CD14-positive monocyte (primary cell): Measurements from ENCODE around the gene CD6. TPM values are rescaled to one million over a fixed set of nuclear protein-coding genes. Genes with fewer than 3 reads are reported as not detected.

Source experiments
- DNase-seq, 3 donors: peaks; one replicate each; pipeline ENCODE4 v3.0.0-alpha.2; 2011 to 2022
- H2AFZ ChIP-seq: 2 replicates; pipeline ENCODE4 v1.6.0; 2012; ENCODE audit warnings: mild to moderate bottlenecking, low read depth, low read length, inconsistent platforms; ENCODE audit not compliant: insufficient read depth, poor library complexity, severe bottlenecking
- H3K27ac ChIP-seq, 2 donors: 1 replicate in 1 of 2; 2 replicates in 1 of 2; pipeline ENCODE4 v1.5.1; 2012 to 2013; ENCODE audit warnings: low read length in 2 of 2, control low read depth in 1 of 2, inconsistent platforms in 1 of 2, low read depth in 1 of 2, mild to moderate bottlenecking in 1 of 2
- H3K27me3 ChIP-seq, 2 donors: one replicate each; pipeline versions ENCODE4 v1.6.0 to v1.6.1; 2011 to 2013; ENCODE audit warnings: low read length in 2 of 2; ENCODE audit not compliant: control insufficient read depth in 2 of 2, insufficient read depth in 2 of 2
- H3K36me3 ChIP-seq, 2 donors: replicated peaks in 1 of 2; 1 replicate in 1 of 2; 2 replicates in 1 of 2; pipeline versions ENCODE4 v1.5.1 to v1.6.1; 2012 to 2013; ENCODE audit warnings: low read length in 2 of 2, control low read depth in 1 of 2, inconsistent platforms in 1 of 2, mild to moderate bottlenecking in 1 of 2; ENCODE audit not compliant: insufficient read depth in 2 of 2, control insufficient read depth in 1 of 2
- H3K4me1 ChIP-seq, 2 donors: 1 replicate in 1 of 2; 2 replicates in 1 of 2; pipeline versions ENCODE4 v1.5.1 to v1.6.1; 2012 to 2013; ENCODE audit warnings: low read length in 2 of 2, control low read depth in 1 of 2, inconsistent platforms in 1 of 2, mild to moderate bottlenecking in 1 of 2, moderate library complexity in 1 of 2; ENCODE audit not compliant: insufficient read depth in 2 of 2, control insufficient read depth in 1 of 2
- H3K4me2 ChIP-seq: replicated peaks from 2 replicates; pipeline ENCODE3; 2012; ENCODE audit warnings: low read length, moderate library complexity, mild to moderate bottlenecking; ENCODE audit not compliant: poor library complexity, severe bottlenecking; ENCODE audit errors: extremely low read depth
- H3K4me3 ChIP-seq, 3 experiments: fragments of 200-600 bp in 1 of 3; sonication (generic) in 1 of 3; replicated peaks in 1 of 3; 1 replicate in 2 of 3; 2 replicates in 1 of 3; pipeline ENCODE4 v1.5.1; 2011 to 2013; ENCODE audit warnings: low read length in 3 of 3, mild to moderate bottlenecking in 3 of 3, control low read depth in 2 of 3, low read depth in 2 of 3, inconsistent platforms in 1 of 3, moderate library complexity in 1 of 3
- H3K79me2 ChIP-seq: 2 replicates; pipeline ENCODE4 v1.6.0; 2012; ENCODE audit warnings: mild to moderate bottlenecking, control low read depth, inconsistent platforms, low read length, moderate library complexity; ENCODE audit not compliant: insufficient read depth
- H3K9ac ChIP-seq: 2 replicates; pipeline ENCODE4 v1.6.0; 2017; ENCODE audit warnings: low read length, mild to moderate bottlenecking; ENCODE audit not compliant: insufficient read depth, poor library complexity, severe bottlenecking
- H3K9me3 ChIP-seq, 2 donors: replicated peaks in 1 of 2; 1 replicate in 1 of 2; 2 replicates in 1 of 2; pipeline versions ENCODE4 v1.5.1 to v1.6.1; 2012 to 2013; ENCODE audit warnings: low read length in 2 of 2, control low read depth in 1 of 2; ENCODE audit not compliant: control insufficient read depth in 1 of 2, insufficient read depth in 1 of 2
- H4K20me1 ChIP-seq: 2 replicates; pipeline ENCODE4 v1.6.0; 2012; ENCODE audit warnings: mild to moderate bottlenecking, low read length, control low read depth, moderate library complexity; ENCODE audit not compliant: insufficient read depth
- H3K27ac Mint-ChIP-seq, 7 donors: one replicate each; pipeline ENCODE4 v1.8.0; 2020; ENCODE audit warnings: mild to moderate bottlenecking in 7 of 7, mixed read lengths in 7 of 7, moderate library complexity in 6 of 7, inconsistent platforms in 2 of 7
- H3K27me3 Mint-ChIP-seq, 3 donors: one replicate each; pipeline ENCODE4 v1.8.0; 2021 to 2022; ENCODE audit warnings: low read depth in 3 of 3, mild to moderate bottlenecking in 3 of 3, mixed read lengths in 3 of 3, moderate library complexity in 3 of 3, inconsistent platforms in 1 of 3
- H3K36me3 Mint-ChIP-seq, 2 donors: one replicate each; pipeline ENCODE4 v1.8.0; 2020; ENCODE audit warnings: mixed read lengths in 2 of 2, inconsistent platforms in 1 of 2, mild to moderate bottlenecking in 1 of 2
- H3K4me1 Mint-ChIP-seq: one replicate; pipeline ENCODE4 v1.8.0; 2020; ENCODE audit warnings: mild to moderate bottlenecking, mixed read lengths
- H3K4me3 Mint-ChIP-seq, 2 donors: one replicate each; pipeline ENCODE4 v1.8.0; 2020; ENCODE audit warnings: mild to moderate bottlenecking in 2 of 2, mixed read lengths in 2 of 2, moderate library complexity in 1 of 2
- H3K9me3 Mint-ChIP-seq, 7 donors: one replicate each; pipeline ENCODE4 v1.8.0; 2020 to 2022; ENCODE audit warnings: mixed read lengths in 7 of 7, mild to moderate bottlenecking in 6 of 7, moderate library complexity in 6 of 7, inconsistent platforms in 2 of 7
- WGBS: methylation state at CpG from one replicate; pipeline ENCODE4 v1.1.5; 2013; ENCODE audit warnings: missing lambda C conversion rate; ENCODE audit not compliant: insufficient coverage; 5-methylcytosine and 5-hydroxymethylcytosine counted together
- intact Hi-C, 2 donors: fragments of 100-400 bp; cut with micrococcal nuclease; formaldehyde crosslinking; loops; one replicate each; pipeline versions ENCODE4 v1.15.0 to v1.15.1; 2023
- polyA plus RNA-seq, 3 donors: library from polyadenylated mRNA; depleted of rRNA in 1 of 3; unstranded in 2 of 3; stranded (reverse) in 1 of 3; fragments of 300-500 nt in 2 of 3; fragments of >200 nt in 1 of 3; fragmentation: Illumina TruSeq in 2 of 3; gene quantifications; 1 replicate in 2 of 3; 2 replicates in 1 of 3; pipeline ENCODE4 v1.2.3, GENCODE V29; 2012 to 2021
- small RNA-seq: library from RNA; depleted of rRNA; stranded (forward); fragments of <200 nt; gene quantifications from one replicate; pipeline ENCODE3, GENCODE V24; 2012; ENCODE audit warnings: low read depth; ENCODE audit not compliant: insufficient read length
- TF ChIP-seq, protein P1 (sequence below): fragments of 200-600 bp; IDR thresholded peaks from one replicate; pipeline ENCODE4 v1.8.0; 2022; ENCODE audit warnings: antibody characterized with exemption, mild to moderate bottlenecking

Gene CD6
- polyA plus RNA-seq, 3 donors: 0.09 to 0.39 (median 0.39) TPM

DNA sequence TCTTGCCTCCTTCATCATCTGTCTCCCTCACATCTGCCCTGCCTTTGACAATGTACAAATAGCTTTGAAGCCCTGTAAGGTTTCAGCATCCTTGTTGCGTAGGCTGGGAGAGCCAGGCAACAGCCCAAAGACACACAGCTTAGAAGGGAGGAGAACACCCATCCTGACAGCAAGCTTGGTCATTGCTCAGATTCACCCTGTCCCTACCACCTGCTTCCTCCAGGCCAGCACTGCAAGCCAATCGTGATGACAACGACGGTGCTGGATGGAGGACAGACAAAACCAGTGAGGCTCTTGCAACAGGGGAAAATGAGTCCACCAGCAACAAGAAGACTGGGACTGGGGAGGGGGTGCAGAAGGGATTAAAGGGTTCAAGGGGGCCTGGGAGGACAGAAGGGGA lies 97.9 kb downstream of the CD6 start:
- TF ChIP-seq, protein P1, sequence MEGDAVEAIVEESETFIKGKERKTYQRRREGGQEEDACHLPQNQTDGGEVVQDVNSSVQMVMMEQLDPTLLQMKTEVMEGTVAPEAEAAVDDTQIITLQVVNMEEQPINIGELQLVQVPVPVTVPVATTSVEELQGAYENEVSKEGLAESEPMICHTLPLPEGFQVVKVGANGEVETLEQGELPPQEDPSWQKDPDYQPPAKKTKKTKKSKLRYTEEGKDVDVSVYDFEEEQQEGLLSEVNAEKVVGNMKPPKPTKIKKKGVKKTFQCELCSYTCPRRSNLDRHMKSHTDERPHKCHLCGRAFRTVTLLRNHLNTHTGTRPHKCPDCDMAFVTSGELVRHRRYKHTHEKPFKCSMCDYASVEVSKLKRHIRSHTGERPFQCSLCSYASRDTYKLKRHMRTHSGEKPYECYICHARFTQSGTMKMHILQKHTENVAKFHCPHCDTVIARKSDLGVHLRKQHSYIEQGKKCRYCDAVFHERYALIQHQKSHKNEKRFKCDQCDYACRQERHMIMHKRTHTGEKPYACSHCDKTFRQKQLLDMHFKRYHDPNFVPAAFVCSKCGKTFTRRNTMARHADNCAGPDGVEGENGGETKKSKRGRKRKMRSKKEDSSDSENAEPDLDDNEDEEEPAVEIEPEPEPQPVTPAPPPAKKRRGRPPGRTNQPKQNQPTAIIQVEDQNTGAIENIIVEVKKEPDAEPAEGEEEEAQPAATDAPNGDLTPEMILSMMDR: no peak
- peaks cover 57% of the 10 kb centered on the region for H3K4me1 Mint-ChIP-seq
- Histone ChIP-seq H4K20me1 (no peaks in the 10 kb centered on the region), H3K9me3 (no peaks in the 10 kb centered on the region), H3K27me3 (no peaks in the 10 kb centered on the region), H2AFZ (no peak overlapping the region), H3K9ac (no peak overlapping the region), H3K4me1 (peaks cover 55% of the 10 kb centered on the region in 2 donors), H3K4me3 (no peak overlapping the region), H3K27ac (no peak overlapping the region), H3K4me2 (no peak overlapping the region), H3K36me3 (no peaks in the 10 kb centered on the region), H3K79me2 (no peaks in the 10 kb centered on the region)
- peak in 1 of 3 donors; percentile 41 for DNase-seq
- 81% methylated on average over 3 of the region's 4 CpGs for WGBS
- intact Hi-C loops: loop anchor here in 1 of 2 donors (10.0 kb wide), 1 partner anchor 95 kb away; the partner anchor contains the start of gene VPS37C
- peaks cover 0 to 3% (median 3%) of the 10 kb centered on the region in 3 donors for H3K27me3 Mint-ChIP-seq
- peak overlapping the region in 6 of 7 donors; percentile 11 to 92 (median 49) for H3K27ac Mint-ChIP-seq
- peaks cover 0 to 2% of the 10 kb centered on the region in 2 donors for H3K36me3 Mint-ChIP-seq
- H3K4me3 Mint-ChIP-seq: peak overlapping the region in 1 of 2 donors; percentile 3
- H3K9me3 Mint-ChIP-seq: no peaks in the 10 kb centered on the region

Small RNAs within 50 kb of the gene (small RNA-seq; reads per million reads assigned to genes)
- not detected for gene RNU6-933P

Other genes starting within 250 kb of the CD6 start
- not detected for gene MS4A18, start 247.0 kb upstream of the CD6 start, polyA plus RNA-seq
- gene MS4A15, start 214.8 kb upstream of the CD6 start, polyA plus RNA-seq: not detected
- gene MS4A10, start 186.3 kb upstream of the CD6 start, polyA plus RNA-seq: not detected
- gene CCDC86, start 129.6 kb upstream of the CD6 start, polyA plus RNA-seq: 10 to 100 TPM in 1 of 3 donors, 1 to 10 TPM in 2; 7.2 to 10.2 (median 8.3) TPM
- under 1 TPM; 0.32 to 0.65 (median 0.46) TPM for gene PTGDR2, start 115.7 kb upstream of the CD6 start, polyA plus RNA-seq
- gene ZP1, start 104.1 kb upstream of the CD6 start, polyA plus RNA-seq: under 1 TPM in 2 of 3 donors, not detected in 1; 0.09 to 0.40 TPM
- 10 to 100 TPM in 2 of 3 donors, 1 to 10 TPM in 1; 7.8 to 33.2 (median 12.2) TPM for gene PRPF19, start 65.1 kb upstream of the CD6 start, polyA plus RNA-seq
- 100 to 1,000 TPM in 2 of 3 donors, 10 to 100 TPM in 1; 22.7 to 112 (median 110) TPM for gene TMEM109, start 57.5 kb upstream of the CD6 start, polyA plus RNA-seq
- gene TMEM132A, start 47.2 kb upstream of the CD6 start, polyA plus RNA-seq: under 1 TPM; 0.01 to 0.31 (median 0.21) TPM
- 100 to 1,000 TPM in 1 of 3 donors, 10 to 100 TPM in 2; 27.1 to 121 (median 35.0) TPM for gene SLC15A3, start 19.5 kb upstream of the CD6 start, polyA plus RNA-seq
- gene CD5, start 130.8 kb downstream of the CD6 start, polyA plus RNA-seq: under 1 TPM in 2 of 3 donors, not detected in 1; 0.34 to 0.61 TPM
- gene VPS37C, start 189.7 kb downstream of the CD6 start, polyA plus RNA-seq: 10 to 100 TPM in 1 of 3 donors, 1 to 10 TPM in 2; 1.9 to 25.1 (median 3.8) TPM
- gene PGA3, start 231.8 kb downstream of the CD6 start, polyA plus RNA-seq: 1 to 10 TPM; 1.4 to 4.1 (median 1.9) TPM